GM10266 (cell line): ENCODE results near the gene IGFBP2.
"Not testable (repeated sequence)": the region's sequence is repeated elsewhere in the genome, so short reads cannot be mapped to it uniquely, and the experiment has no call there.

Source experiments
- DNase-seq: peaks from one replicate; pipeline ENCODE4 v3.0.0; 2012; ENCODE audit errors: extremely low spot score
- CTCF ChIP-seq: IDR thresholded peaks from 2 replicates; pipeline ENCODE4 v1.5.1; 2012; ENCODE audit warnings: mild to moderate bottlenecking, low read depth; ENCODE audit not compliant: control insufficient read depth, insufficient read depth; ENCODE audit errors: missing control alignments

Gene IGFBP2

GRCh38 chr2:216590780-216591179, 42.4 kb upstream of the IGFBP2 start:
- DNase-seq: no peak
- TF ChIP-seq CTCF: no peak

DNA sequence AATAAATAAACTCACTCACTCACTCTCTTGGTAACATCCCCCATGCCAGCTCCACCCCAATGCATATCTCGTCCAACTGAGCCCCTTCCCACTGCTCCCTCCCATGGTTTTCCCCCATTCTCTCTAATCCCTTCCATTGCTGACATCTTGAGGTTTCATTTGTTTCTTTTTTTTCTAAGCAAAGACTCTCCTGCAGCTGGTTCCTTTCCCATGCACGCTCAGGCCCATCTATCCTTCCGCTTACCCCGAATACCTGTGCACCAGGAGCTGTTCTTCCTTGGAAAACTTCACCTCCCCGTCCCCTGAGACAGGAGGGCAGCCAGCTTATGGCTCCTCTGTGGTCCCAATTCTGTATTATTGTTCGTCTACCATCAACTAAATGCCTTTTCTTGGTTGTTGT, 41.7 kb upstream of the IGFBP2 start:
- TF ChIP-seq CTCF: no peak

GRCh38 chr2:216594081-216594480, 39.1 kb upstream of the IGFBP2 start:
- no peak for DNase-seq
- TF ChIP-seq CTCF: no peak

More for the DNA sequence above, 41.7 kb upstream of the IGFBP2 start:
- DNase-seq: no peak

DNA sequence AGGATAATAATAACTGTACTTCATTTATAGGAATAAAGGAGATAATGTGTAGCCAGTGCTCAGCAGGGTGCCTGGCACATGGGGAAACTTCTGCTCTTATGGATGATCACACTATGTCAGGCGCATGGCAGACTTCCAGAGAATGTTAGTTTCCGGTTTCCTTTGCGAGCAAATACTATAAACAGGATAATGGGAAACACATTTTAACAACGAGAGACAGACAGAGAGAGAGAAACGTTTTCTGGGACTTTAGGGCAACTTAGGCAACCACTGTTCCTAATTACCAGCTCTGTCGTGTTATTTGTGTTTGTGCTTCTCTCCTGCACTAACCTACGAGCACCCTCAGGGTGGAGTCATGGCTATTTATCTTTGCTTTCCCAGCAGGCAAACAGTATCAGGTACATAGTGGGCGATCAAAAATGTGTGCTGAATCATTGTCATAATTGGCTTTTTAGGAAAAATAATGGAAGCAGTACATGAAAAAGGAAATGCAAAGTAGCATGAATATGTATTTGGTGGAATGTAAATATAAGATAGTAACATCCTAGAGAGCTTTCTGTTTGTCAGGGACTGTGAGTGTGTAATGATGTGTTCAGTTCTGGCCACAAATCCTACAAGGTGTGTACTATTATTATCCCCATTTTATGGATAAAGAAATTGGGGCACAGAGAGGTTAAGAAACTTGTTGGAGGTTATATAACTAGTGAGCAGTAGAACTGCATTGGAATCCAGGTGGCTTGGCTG, 36.8 kb upstream of the IGFBP2 start:
- TF ChIP-seq CTCF: no peak
- DNase-seq: no peak

DNA sequence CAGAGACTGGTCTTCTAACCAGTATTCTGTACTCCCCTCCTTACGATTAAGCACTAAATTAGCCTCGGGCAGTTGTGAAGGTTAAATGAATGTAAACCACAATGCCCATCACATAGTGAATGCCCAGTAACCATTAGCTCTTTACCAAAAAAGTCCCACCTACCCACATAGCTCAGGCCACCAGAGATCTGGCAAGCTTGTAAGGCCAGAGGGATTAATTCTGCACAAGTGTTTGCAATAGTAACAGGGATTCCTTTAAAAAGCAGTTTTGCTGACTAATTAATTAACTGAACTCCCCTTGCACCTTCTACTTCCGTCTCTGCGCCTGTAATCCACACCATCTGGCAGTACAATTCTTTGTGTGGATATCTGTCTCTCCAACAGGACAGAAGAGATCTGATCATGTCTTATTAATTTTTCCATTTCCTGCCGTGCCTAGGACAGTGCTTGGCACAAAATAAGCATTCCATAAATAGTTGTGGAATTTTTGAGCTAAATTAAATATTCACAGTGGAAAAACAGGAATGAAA, 36.2 kb upstream of the IGFBP2 start:
- DNase-seq: no peak
- no peak for TF ChIP-seq CTCF

DNA sequence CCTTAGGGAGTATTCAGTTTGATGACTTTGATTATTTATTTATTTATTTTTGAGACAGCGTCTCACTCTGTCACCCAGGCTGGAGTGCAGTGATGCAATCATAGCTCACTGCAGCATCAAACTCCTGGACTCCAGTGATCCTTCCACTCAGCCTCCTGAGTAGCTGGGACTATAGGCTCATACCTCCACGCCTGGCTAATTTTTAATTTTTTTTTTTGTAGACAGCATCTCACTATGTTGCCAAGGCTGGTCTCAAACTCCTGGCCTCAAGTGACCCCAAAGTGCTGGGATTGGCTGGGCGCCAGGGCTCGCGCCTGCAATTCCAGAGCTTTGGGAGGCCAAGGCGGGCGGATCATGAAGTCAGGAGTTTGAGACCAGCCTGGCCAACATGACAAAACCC, 35.4 kb upstream of the IGFBP2 start:
- not testable (repeated sequence) for DNase-seq

- no peak for DNase-seq
- TF ChIP-seq CTCF: no peak
Observed at GRCh38 chr2:216601632-216602409, 31.4 kb upstream of the IGFBP2 start.
